NCI-H526 (cell line): Measurements from ENCODE around the gene MRRF.
"Not testable (repeated sequence)": the region's sequence is repeated elsewhere in the genome, so short reads cannot be mapped to it uniquely, and the experiment has no call there.

Experiments
- DNase-seq, 2 experiments: peaks; one replicate each; lab custom pipeline; 2025; lab: John Stamatoyannopoulos, UW

The MRRF gene

DNA sequence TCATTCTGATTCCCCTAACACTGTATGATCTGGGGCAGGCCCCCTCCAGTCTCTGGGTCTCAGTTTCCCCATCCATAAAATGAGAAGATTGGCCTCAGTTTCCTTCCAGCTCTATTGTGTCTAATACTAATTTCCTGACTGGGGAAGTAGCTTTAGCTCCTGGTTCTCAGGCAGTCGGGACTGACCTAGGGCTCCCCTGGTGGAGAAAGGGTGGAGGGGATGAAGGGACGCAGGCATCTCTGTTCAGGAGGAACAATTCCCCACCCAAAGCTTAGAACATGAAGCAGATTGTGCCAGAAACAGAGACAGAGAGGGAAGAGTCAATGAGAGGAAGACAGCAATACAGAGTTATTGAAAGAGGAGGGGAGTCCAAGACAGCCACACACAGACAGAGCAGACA lies 91.9 kb downstream of the MRRF start:
- DNase-seq: peak in 1 of 2 experiments; percentile 8

DNA sequence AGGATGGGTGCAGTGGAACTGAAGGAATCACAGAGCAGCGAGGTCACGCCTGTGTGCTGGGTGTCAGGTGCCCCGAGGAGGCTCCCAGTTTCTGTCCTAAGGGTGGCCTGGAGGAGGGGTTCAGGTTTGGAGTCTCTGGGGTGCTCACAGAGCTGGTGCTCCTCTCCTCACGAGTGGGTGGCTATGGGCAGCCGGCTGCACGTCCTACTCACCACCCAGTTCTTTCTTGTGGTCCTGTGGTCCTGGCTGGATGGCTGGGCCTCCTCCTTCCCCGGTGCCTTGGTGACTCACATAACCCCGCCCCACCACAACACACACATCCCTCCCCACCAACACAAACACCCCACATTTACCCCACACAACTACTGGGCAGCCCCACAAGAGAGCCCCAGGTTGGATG lies 96.2 kb downstream of the MRRF start:
- no peak for DNase-seq

DNA sequence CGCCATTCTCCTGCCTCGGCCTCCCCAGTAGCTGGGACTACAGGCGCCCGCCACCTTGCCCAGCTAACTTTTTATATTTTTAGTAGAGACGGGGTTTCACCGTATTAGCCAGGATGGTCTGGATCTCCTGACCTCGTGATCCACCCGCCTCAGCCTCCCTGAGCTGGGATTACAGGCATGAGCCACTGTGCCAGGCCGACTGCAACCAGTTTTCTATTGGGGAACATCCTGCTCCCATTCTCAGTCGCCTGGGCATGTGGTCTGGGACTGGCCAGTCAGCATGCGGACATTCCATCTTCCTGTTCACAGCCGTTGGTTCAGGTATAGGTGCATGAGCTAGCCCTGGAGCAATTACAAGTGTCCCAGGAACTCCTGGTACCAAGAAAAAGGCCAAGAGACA lies 98.4 kb downstream of the MRRF start:
- not testable (repeated sequence) for DNase-seq

DNA sequence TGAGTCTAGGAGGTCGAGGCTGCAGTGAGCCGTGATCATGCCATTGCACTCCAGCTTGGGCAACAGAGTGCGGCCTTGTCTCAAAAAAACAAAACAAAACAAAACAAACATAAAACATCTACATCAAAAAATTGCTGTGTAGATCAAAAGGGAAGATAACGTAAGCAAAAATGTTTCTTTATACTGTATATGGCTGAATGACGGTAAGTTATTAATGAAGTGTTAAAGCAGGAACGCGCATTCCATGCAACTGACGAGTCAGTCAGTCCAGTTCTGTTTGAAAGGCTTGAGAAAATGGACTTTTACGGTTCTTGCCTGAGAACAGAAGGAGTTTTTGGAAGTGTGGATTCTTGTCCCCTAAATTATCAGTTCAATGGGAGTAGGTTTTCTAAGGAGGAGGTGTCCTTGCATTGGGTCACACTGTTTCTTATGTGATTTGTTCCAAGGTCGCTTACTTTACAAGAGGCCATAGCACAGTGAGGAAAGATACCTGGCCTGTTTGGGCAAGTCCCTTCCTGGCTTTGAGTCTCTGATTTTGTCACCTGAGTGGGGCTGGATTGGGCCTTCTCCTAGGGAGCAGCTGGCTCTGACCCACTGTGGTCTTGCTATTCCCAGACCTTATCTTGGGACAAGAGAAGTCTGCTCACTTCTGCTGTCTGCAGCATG lies 99.6 kb downstream of the MRRF start:
- DNase-seq: no peak

DNA sequence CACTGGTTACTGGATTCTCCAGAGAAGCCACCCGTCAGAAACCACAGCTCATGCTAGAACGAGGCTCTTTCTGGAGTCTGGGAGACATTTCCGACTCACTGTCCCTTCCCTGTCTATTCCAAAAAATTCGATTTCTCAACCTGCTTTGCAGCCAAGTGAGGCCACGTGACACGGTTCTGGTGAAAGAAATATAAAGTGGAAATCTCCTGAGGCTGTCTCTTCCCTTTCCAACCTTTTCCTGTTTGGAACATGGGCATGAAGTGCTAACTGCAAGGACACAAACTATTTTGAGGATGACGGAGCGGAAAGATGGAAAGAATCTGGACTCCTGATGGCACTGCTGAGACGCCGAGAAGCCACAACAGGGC lies 100.1 kb downstream of the MRRF start:
- no peak for DNase-seq

DNA sequence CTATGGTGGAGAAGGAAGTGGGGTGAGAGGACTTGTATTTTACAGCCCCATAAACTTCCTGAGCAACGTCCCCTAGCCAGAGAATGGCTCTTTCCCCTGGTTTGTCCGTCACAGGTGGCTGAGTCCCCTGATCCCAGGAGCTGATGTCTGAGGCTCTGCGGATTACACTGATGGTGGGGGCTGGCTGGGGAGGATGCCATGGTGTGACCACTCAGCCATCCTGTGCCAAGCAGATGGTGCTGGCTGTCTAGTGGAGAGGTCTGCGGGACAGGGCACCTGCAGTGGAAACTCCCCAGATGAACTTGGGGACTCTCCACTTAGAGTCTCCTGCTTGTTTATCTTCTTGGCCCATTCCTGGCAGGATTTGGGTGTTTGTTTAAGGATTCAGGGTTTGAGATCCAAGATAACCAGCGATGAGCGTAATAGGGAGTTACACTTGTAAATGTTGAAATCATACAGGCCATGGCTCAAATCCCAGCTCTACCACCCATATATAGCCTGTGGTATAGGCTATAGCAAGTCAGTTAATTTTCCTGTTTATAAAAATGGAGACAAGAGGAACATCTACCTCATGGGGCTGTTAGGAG lies 101.5 kb downstream of the MRRF start:
- no peak for DNase-seq

DNA sequence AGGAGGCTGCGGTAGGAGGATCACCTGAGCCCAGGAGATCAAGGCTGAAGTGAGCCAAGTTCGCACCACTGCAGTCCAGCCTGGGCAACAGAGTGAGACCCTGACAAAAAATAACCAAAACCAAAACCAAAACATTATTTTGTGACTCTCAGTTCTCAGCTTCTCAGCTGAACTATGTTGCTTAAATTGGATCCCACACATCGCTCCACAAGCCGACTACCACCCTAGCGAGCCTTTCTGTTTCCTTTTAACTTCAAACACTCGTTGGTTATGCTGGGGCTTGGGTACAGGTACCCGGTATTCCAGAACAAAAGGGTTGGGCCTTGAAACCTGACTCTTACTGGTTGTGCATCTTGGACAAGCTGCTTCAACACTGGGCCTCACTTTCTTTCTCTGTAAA lies 102.4 kb downstream of the MRRF start:
- no peak for DNase-seq

DNA sequence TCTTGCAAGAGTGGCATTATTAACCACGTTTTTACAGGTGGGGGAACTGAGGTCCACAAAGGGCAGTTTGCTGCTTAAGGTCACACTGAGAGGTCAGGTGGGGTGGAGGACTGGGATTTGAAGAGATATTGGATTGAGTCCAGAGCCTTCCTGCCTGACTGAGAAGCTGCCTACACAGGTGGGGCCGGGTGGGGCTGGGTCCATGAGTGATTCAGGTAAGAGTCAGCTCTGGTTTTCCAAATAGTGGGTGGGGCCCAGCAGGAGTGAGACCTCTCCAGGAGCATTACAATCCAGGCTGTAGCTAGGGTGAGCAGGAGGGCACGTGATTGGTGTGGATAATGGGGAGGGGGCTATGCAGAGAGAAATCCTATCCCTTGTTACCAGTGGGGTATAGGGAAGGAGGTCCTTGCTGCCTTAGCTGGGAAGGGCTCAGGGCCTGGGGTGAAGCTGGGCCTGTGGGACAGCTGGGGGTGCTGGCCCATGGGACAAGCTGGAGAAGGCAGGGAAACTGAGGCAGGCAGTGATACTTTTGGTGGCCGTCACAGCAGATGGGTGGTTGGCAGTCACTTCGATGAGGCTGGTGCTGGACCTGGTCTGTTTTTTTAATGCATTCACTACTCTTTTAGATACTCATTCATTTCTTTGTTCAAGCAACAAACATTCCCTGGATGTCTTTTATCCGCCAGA lies 103.2 kb downstream of the MRRF start:
- DNase-seq: no peak

DNA sequence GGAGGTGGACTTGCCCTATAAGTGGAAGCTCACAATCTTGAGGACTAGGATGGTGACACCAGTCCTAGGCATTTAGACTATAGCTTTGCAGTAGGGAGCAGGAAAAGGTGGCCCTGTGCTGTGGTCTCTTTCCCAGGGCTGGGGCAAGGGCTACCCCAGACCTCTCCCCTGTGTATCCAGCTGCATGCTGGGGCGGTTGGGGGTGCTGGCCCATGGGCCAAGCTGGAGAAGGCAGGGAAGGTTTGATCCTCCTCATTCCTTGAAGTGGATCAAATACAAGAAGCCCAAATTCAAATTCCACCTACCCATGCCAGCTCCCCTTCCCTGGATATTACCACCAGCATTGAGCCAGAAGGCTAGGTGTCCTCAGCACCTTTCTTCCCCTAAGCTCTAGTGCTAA lies 104.0 kb downstream of the MRRF start:
- no peak for DNase-seq

DNA sequence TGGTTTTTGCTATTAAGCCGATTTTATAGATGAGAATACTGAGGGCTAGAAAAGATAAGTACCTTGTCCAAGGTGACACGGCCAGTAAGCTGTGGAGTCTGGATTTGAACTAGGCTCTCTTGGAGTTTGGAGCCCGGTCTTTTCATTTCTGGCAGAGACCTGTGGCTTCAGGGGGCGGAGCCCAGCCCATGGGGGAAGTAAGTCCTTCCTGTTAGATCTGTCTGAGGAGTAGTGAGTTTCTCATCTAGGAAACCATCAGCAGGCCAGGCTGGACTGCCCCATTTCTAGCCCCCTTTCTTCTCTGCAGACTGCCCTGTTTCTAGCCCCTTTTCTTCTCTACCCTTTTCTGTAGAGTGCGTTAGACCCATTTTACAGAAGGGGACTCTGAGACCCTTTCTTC lies 105.6 kb downstream of the MRRF start:
- DNase-seq: no peak

DNA sequence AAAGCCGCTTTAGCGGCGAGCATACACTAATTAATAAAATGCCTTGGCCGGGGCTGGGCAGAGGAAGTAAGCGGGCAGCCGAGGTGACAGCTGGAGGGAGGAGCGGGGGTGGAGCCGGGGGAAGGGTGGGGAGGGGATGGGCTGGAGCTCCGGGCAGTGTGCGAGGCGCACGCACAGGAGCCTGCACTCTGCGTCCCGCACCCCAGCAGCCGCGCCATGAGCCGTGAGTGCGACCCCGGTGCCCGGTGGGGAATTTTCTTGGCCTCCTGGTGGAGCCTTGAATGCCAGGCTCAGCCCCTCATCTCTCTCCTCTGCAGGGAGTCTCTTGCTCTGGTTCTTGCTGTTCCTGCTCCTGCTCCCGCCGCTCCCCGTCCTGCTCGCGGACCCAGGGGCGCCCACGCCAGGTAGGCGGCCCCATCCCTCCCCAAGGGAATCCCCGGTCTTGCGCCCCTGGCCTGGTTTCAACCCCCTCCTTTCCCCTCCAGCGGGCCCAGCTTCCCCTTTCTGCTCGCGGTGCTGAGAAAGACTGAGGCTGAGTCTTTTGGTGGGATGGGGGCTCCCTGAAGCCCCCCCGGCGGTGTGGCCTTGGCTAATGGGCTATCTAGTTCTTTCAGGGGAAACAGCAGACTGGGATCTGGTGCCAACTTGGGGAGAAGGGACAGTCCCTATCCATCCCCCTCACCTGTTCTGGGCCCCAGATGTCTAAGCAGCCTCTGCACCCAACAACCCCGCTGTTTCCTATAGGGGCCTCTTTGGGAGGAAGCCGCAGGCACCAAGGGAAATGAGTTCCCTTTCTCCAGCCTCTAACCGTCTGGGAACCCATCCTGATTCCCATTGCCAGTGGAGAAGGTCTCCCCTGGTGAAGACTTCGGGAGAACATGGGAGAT lies 106.4 kb downstream of the MRRF start, which contains the start of gene PTGS1:
PTGS1 (plus strand) TSS at position 156 of the 887 bp plus-strand sequence; CDS start at position 217, 61 bp downstream.
- peak in 1 of 2 experiments; percentile 45 for DNase-seq

DNA sequence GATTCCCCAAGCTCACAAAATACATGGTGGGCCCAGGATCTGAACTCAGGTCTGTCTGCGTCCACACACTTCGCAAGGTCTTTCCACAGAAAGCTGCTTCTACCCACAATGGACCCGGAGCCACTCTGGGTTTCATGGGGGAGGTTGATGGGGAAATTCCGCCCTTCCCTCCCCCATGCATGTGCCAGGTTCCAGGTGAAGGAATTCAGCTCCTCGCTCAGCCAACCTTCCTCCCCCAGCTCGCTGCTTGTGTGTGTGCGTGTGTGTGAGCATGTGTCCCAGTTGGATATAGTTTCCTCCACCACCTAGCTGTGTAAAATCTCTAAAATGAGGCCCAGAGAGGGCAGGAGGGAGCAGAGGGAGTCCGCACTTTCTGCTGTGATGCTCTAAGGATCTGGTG lies 107.2 kb downstream of the MRRF start:
- DNase-seq: no peak

DNA sequence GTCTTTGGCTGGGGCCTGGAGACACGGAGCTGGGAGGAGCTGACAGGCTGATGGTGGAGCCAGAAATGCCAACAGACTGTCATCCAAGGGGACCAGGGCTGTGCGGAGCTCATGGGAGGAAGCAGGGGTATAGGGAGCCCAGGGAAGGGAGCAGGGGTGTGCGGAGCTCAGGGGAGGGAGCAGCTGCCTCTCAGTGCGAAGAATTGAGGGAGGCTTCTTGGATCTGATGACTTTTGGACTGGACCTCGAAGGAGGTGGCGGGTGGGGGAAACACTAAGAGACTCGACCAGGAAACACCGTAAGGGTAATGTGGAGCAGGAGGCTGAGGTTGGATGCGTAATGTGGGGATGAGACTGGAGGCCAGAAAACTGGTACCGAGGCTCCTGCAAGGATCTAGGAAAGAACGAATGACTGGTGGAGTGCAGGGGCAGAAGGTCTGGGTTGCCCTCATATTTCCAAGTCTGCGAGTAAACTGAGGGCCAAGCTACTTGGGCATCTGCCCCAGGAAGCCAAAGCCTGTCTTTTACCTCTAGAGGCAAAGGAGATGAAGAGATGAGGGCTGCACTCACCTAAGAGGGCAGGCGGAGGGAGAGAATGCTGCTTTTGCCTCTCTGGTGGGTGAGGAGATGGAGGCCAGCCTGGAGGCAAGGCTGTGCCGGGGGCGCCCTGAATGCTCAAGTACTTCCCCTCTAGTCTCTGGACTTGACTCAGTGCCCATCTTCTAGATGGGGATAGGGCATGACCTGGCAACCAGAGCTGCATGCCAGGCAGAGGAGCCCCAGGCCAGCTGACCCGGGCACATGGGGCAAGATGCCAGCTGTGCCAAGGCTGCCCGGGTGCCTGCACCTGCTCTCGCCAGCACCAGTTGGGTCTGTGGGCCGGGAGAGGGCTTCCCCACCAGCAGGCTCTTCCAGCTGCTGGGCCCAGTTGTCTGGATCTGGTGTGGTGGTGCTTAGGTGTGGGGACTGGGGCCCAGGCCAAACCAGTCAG lies 108.5 kb downstream of the MRRF start:
- DNase-seq: no peak

DNA sequence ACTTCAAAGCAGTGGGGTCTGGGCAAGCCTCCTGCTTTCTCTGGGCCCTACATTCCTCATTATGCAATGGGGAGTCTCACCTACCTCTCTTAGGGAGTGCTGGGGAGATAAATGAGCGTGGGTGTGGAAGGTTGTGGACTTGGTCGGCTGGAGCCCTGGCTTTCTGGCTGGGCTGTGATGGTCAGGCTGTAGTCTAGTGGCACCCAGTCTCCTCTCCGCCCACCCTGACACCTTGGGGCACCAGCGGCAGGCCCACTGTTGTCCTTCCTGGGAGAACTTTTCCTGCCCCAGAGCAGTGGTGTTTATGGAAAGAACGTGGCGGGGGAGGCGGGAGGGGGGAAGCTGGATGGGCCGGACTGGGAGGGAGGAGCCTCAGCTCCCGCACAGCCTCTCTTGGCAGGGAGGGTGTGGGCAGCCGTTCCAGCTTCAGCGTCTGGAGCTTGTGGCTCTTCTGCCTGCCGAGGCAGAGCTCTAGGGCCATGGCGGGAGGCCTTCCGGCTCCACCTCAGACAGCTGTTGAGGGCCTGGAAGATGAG lies 110.3 kb downstream of the MRRF start:
- peak; percentile 31 to 82 for DNase-seq

DNA sequence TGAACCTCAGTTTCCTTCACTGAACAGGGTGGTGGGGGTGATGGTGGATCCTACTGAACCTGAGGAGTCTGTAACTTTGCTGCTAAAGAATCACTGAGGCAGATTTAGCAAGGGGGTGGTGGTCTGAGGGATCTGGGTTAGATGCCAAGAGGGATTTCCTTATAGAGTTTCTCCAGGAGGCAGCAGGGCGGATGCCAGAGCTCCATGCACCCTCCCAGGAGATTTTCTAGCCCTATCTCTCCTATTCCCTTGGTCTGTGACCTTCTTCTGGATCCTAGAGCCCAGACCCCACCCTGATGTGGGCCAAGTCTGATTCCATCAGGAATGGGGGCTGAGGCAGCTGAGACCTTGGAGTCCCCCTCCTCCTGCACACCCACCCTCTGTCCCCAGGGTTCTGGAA lies 112.1 kb downstream of the MRRF start:
- DNase-seq: no peak

DNA sequence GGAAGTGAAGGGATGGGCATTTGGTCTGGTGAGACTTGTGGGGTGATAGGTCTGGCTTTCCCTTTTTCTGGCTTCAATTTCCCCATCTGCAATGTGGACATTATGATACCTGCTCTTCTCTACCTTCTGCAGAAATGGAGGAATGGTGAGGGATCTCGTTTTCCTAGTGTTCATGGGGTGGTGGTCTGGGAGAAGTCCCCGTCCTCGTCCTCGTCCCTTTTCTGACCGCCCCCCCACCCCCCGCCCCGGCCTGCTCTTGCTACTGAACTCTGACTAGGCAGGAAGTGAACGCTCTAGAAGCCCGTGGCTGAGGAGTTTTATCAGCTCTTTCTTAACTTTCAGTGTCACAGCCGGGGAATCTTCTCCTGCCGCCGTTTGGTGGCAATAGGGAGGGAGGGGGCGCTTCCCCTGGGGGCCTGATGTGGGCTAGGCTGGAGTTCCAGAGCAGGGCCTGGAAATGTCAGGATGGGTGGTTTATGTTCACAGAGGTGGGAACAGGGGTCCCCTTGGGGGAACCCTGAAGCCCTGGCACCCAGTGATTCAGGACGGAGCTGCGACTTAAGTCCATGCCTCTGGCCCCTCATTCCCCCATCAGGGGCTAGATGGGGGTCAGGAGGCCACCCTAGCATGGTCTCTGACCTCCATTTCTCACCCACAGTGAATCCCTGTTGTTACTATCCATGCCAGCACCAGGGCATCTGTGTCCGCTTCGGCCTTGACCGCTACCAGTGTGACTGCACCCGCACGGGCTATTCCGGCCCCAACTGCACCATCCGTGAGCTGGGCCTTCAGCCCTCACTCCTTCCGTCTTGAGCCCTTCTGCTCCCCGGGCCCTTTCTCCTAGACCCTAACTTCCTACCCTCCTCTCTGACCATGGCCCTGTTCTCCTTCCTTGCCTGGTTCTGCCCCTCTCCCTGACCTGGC lies 112.8 kb downstream of the MRRF start:
- no peak for DNase-seq

DNA sequence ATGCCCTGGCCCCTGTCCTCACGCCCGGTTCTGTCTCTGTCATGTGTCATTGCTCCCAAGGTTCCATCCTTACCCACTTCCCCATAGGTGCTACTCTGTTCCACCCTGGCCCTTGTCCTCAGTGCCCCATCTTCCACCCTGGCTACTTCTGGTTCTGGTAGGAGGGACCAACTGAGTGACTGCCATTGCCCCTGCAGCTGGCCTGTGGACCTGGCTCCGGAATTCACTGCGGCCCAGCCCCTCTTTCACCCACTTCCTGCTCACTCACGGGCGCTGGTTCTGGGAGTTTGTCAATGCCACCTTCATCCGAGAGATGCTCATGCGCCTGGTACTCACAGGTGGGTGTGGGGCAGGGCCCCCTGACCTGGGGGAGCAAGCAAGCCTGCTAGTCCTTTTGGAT lies 113.6 kb downstream of the MRRF start:
- DNase-seq: no peak

DNA sequence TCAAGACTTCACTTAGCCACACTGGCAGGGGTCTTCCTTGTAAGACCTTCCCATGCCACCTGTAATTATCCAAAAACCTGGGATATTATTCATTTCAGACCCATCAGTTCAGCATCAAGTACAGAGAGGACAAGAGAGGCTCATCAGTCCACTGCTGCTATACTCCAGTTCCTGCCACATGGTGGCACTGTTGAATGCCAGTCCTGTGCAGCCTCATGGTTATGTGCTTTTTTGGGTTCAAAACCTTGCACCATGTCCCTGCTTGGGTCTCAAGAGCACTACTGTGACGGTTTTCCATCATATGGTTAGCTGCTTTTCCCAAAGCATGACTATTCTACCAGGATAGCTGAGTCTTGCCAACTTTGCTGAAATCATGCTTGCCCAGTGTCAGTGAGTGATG lies 114.7 kb downstream of the MRRF start:
- peak in 1 of 2 experiments; percentile 9 for DNase-seq

DNA sequence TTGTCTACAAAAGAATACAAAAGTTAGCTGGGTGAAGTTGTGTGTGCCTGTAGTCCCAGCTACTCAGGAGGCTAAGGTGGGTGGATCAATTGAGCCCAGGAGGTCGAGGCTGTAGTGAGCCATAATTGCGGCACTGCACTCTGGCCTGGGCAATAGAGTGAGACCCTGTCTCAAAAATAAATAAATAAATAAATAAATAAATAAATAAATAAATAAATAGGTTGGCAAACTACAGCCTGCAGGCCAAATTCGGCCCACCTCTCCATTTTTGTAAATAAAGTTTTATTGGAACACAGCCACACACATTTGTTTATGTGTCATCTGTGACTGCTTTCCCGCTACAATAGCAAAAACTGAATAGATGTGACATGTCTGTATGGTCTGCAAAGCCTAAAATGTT lies 115.6 kb downstream of the MRRF start:
- no peak for DNase-seq
